PFSK-1 (cell line): ENCODE results near the gene ZCCHC24.

Experiments used
- POLR2AphosphoS5 ChIP-seq: IDR thresholded peaks from 2 replicates; pipeline ENCODE4 v1.6.1; 2012; ENCODE audit warnings: low read depth, mild to moderate bottlenecking, control low read depth, low read length, moderate library complexity
- TAF1 ChIP-seq: IDR thresholded peaks from 2 replicates; pipeline ENCODE4 v1.6.1; 2012; ENCODE audit warnings: low read length, control low read depth, borderline replicate concordance; ENCODE audit not compliant: insufficient read depth

DNA sequence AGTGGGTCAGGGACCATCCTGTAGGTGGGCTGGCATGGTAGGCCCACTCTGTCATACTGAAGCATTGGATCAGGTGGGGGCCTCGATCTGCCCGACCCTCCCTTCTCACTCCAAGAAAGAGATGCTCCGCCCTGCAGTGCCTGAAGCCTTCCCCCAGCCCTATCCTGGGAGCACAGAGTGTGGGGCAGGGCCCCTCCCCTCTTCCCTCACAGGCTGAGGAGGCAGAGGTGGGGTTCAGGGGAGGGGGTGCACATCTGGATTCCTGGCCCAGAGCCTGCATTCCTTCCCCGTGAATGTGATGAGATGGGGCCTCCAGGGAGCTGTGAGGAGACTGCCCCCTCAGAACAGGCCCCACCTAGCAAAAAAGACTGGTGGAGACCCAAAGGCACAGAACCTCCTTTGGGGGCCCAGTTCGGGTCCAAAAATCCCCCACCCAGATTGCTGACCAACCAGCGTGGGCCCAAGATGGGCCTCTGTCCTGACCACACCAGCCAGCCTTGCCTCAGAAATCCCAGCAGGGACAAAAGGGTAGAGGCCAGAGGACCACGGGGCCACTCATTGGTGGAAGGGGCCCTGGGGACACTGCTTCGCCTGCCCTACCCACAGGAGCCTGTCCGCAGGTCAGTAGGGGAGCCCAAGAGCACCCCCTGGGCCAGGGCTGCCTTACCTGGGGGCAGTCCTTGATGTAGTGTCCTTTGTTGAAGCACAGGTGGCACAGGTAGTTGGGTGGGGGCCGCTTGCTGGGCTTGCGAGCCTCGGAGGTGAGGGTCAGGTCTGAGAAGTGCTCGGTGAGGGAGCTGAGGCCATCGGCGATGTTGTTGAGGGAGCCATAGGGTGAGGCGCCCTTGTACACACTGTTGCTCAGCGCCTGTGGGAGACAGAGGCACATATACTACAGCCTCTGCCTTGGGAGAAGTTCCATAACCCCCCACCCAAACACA, 13.3 kb downstream of the ZCCHC24 start:
- TF ChIP-seq POLR2AphosphoS5: no peak
- TF ChIP-seq TAF1: no peak
